HG03571 (cell line): ENCODE results near the gene TTLL3.
"Not testable (repeated sequence)": the region's sequence is repeated elsewhere in the genome, so short reads cannot be mapped to it uniquely, and the experiment has no call there.

Source experiments
- ATAC-seq: cut with Tn5 transposase; IDR thresholded peaks from one replicate; pipeline ENCODE4 v1.9.1; 2021; ENCODE audit not compliant: unreplicated experiment

The TTLL3 gene

GRCh38 chr3:9834520-9835380, 24.7 kb downstream of the TTLL3 start:
- no peak for ATAC-seq

- ATAC-seq: no peak
Measured at GRCh38 chr3:9837701-9838582, 27.9 kb downstream of the TTLL3 start.

- no peak for ATAC-seq
Measured at GRCh38 chr3:9838856-9839255, 28.8 kb downstream of the TTLL3 start.

DNA sequence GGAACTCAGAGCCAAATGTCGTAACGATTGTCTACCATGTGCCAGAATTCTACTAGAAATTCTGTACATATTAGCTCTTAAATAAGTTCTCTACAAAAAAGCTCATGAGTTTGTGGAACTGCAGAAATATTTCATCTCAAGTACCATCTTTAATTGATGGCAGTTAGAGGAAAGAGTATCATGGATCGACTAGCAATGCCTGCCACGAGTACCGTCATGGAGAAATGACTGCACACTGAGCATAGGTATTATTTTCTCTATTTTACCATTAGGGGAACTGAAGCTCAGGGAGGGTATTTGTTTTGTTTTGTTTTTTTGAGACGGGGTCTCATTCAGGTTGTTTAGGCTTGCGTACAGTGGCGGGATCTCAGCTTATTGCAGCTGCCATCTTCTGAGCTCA, 31.0 kb downstream of the TTLL3 start:
- ATAC-seq: no peak

GRCh38 chr3:9843715-9844438, 33.8 kb downstream of the TTLL3 start, which contains the start of gene RPUSD3:
Gene RPUSD3 (minus strand): TSS chr3:9844008. CDS start chr3:9843990, 18 bp downstream.
- ATAC-seq: peak; percentile 97

DNA sequence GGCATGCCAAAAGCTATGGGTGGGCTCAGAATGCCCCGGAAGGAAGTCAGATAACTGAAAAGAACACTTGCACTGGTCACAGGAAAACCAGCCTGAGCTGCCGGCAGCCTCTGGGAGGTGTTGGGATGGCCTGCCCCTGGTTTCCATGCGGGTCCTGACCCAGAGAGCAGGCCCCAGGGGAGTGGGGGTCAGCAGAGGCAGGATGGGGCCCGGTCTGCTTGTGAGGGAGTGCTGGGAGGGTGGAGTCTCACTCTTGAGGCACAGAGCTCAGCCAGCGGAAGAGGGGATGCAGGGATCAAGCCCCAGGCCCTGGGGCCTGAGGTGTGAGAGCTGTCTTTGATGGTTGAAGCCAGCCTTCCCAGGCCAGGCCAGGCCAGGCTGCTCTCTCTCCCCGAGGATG, 36.2 kb downstream of the TTLL3 start:
- ATAC-seq: no peak

GRCh38 chr3:9846931-9847488, 36.9 kb downstream of the TTLL3 start:
- no peak for ATAC-seq

DNA sequence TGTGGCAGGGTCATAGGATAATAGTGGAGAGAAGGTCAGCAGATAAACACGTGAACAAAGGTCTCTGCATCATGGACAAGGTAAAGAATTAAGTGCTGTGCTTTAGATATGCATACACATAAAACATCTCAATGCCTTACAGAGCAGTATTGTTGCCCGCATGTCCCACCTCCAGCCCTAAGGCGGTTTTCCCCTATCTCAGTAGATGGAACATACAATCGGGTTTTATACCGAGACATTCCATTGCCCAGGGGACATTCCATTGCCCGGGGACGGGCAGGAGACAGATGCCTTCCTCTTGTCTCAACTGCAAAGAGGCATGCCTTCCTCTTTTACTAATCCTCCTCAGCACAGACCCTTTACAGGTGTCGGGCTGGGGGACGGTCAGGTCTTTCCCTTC, 37.8 kb downstream of the TTLL3 start:
- not testable (repeated sequence) for ATAC-seq

- ATAC-seq: not testable (repeated sequence)
Measured at GRCh38 chr3:9848860-9849259, 38.8 kb downstream of the TTLL3 start.

- not testable (repeated sequence) for ATAC-seq
Measured at GRCh38 chr3:9851383-9851782, 41.3 kb downstream of the TTLL3 start.

GRCh38 chr3:9851926-9852325, 41.9 kb downstream of the TTLL3 start:
- ATAC-seq: not testable (repeated sequence)

DNA sequence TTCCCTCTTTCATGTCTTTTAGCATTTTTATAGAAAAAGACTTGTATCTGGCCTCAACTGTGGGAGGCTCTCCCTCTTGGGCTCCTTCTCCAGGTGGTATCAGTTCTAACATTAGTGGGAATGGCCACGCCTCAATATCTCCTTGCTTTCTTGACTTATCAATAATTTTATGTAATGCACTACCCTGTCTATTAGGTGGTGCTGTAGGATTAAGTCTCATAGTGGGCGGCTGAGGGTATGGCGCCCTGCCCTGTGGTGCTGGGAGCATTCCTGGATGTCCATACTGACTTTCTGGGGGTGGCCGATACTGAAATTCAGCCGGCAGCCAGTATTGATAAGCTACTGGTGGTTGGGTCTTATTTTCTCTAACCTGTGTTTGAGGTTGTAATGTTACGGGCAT, 42.5 kb downstream of the TTLL3 start:
- ATAC-seq: no peak

GRCh38 chr3:9854291-9854940, 44.4 kb downstream of the TTLL3 start:
- ATAC-seq: not testable (repeated sequence)

GRCh38 chr3:9855594-9855993, 45.5 kb downstream of the TTLL3 start:
- no peak for ATAC-seq

DNA sequence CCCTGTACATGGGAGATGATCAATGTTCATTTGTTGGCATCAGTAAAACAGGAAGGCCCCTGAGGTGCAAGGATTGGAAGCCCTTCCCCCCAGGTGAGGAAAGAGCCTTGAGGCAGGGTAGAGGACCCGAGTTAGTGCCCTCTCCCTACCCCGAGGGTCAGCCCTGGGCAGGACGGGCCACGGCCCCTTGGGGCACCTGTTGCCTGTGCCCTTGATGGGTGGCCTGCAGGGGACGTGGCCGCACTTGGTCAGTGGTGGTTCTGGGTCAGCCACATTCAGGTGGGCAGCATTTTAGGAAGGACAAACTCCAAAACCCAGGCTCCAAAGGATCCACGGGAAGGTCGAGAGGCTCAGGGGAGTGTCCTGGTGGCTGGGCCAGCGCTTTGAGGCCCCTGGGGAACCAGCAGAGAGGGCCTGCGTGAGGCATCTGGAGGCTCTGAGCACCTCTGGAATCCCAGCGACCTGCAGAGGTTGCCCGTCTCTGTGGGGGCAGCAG, 49.5 kb downstream of the TTLL3 start:
- no peak for ATAC-seq

DNA sequence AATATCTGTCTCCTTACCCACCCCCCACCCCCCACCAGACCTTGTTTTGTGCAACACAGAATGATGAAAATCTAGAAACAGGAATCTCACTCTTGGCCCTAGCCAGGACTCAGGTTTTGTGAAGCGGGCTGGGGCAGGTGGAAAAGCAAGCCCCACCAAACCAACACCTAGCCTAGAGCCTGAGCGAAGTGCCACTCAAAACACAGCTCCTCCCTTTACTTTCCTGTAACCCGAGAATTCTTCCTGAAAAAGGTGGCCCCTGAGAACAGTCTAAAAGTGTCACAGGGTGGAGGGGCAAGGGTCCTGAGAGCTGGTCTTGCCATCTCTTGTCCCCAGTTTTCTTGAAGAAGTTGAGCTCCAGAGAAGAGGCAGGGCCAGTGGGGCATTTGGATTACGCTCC, 51.1 kb downstream of the TTLL3 start:
- no peak for ATAC-seq

DNA sequence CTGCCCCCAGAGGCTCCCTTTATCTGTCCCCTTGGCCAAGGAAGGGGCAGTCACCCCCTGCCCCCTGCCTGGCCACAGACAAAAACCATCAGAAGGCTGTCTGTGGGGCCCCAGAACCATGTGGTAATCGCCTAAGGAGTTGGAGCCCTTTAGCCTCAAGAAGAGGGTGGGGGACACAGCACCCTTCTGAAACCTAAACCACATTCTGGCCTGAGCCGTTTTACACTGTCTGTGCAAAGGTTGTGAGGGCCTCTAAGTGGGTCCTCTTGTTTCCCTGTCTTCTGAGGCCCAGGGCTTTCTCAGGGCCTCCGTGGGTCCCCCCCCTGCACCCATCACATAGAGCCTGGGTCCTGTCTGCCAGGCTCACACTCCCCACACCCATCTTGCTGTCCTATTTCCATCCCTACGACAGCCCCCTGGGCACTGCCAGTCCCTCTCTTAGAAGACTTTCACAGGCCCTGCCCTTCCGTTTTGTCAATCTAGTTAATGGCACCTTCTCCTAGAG, 51.6 kb downstream of the TTLL3 start:
- ATAC-seq: no peak

DNA sequence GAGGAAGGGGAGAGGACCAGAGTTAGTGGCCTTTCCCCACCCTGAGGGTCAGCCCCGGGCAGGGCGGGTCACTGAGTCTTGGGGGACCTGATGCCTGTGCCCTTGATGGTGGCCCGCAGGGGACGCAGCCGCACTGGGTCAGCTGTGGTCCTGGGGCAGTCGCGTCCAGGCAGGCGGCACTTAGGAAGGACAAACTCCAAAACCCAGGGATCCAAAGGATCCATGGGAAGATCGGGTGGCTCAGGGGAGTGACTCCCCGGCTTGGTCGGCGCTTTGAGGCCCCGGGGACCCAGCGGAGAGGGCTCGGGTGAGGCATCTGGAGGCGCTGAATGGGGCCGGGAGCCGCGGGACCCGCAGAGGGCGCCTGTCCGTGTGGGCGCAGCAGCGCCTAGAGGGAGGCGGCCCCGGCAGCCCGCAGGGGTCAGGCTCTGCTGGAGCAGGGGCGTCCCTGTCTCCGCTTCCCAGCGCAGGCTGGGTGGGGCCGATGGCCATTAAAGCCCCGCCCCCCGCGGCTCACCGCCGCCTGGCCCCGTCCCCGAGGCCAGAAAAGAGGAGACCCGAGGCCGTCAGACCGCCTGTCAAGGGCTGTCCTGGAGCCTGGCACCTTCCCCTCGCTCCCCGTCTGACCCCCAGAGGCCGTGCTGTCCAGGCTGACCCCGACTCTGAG, 52.5 kb downstream of the TTLL3 start:
- ATAC-seq: no peak

GRCh38 chr3:9863058-9863772, 53.2 kb downstream of the TTLL3 start:
- ATAC-seq: no peak
